GM23338 (cell line): Measurements from ENCODE around the gene GPNMB. TPM values are rescaled to one million over a fixed set of nuclear protein-coding genes. Genes with fewer than 3 reads are reported as not detected.

Experiments used
- ATAC-seq: fragments of 200-7000 bp; cut with Tn5 transposase; 3 replicates; pipeline ENCODE4 v1.9.1; 2020
- DNase-seq: peaks from one replicate; pipeline ENCODE4 v3.0.0-alpha.2; 2015; ENCODE audit warnings: low spot score
- H2AFZ ChIP-seq: fragments of 200-600 bp; sonication (generic); 2 replicates; pipeline ENCODE4 v1.8.0; 2016; ENCODE audit warnings: antibody characterized with exemption, mild to moderate bottlenecking, moderate library complexity
- H3F3A ChIP-seq: fragments of 200-600 bp; sonication (generic); replicated peaks from 2 replicates; pipeline ENCODE4 v1.8.0; 2017; ENCODE audit warnings: antibody characterized with exemption, mixed run types, low read depth
- H3K27ac ChIP-seq: fragments of 200-600 bp; sonication (generic); 2 replicates; pipeline ENCODE4 v1.6.1; 2016; ENCODE audit warnings: low read depth
- H3K27me3 ChIP-seq: fragments of 200-600 bp; sonication (generic); 2 replicates; pipeline ENCODE4 v1.8.0; 2016; ENCODE audit warnings: mild to moderate bottlenecking, mixed run types, moderate library complexity; ENCODE audit not compliant: insufficient read depth
- H3K36me3 ChIP-seq: fragments of 200-600 bp; sonication (generic); 2 replicates; pipeline ENCODE4 v1.8.0; 2016; ENCODE audit warnings: mild to moderate bottlenecking; ENCODE audit not compliant: insufficient read depth
- H3K4me1 ChIP-seq: fragments of 200-600 bp; sonication (generic); 2 replicates; pipeline ENCODE4 v1.8.0; 2016; ENCODE audit warnings: mild to moderate bottlenecking, moderate library complexity; ENCODE audit not compliant: insufficient read depth
- H3K4me2 ChIP-seq: fragments of 200-600 bp; sonication (generic); 2 replicates; pipeline ENCODE4 v1.7.1; 2017; ENCODE audit warnings: mixed run types
- H3K4me3 ChIP-seq: fragments of 200-600 bp; sonication (generic); 2 replicates; pipeline ENCODE4 v1.6.1; 2016; ENCODE audit warnings: mixed run types
- H3K79me2 ChIP-seq: fragments of 200-600 bp; sonication (generic); replicated peaks from 2 replicates; pipeline ENCODE4 v1.8.0; 2017; ENCODE audit warnings: mild to moderate bottlenecking; ENCODE audit not compliant: insufficient read depth
- H3K9me2 ChIP-seq: fragments of 200-600 bp; sonication (generic); 2 replicates; pipeline ENCODE4 v1.8.0; 2017; ENCODE audit not compliant: insufficient read depth
- H4K20me1 ChIP-seq: fragments of 200-600 bp; sonication (generic); replicated peaks from 2 replicates; pipeline ENCODE4 v1.8.0; 2017; ENCODE audit warnings: mild to moderate bottlenecking; ENCODE audit not compliant: insufficient read depth
- H3K27ac Mint-ChIP-seq: 2 replicates; pipeline ENCODE4 v1.8.0; 2020; ENCODE audit warnings: inconsistent platforms, mild to moderate bottlenecking, moderate library complexity, mixed read lengths
- H3K27me3 Mint-ChIP-seq: 3 replicates; pipeline ENCODE4 v1.8.0; 2022; ENCODE audit warnings: low read depth, mild to moderate bottlenecking, moderate library complexity, mixed read lengths, inconsistent platforms; ENCODE audit not compliant: insufficient read depth, poor library complexity
- H3K36me3 Mint-ChIP-seq: 3 replicates; pipeline ENCODE4 v1.8.0; 2021; ENCODE audit warnings: low read depth, mild to moderate bottlenecking, inconsistent platforms, moderate library complexity, mixed read lengths
- H3K4me1 Mint-ChIP-seq: 3 replicates; pipeline ENCODE4 v1.8.0; 2020; ENCODE audit warnings: mild to moderate bottlenecking, inconsistent platforms, mixed read lengths
- H3K4me3 Mint-ChIP-seq: 3 replicates; pipeline ENCODE4 v1.8.0; 2021; ENCODE audit warnings: moderate library complexity, mild to moderate bottlenecking, inconsistent platforms, mixed read lengths
- H3K9me3 Mint-ChIP-seq: 3 replicates; pipeline ENCODE4 v1.8.0; 2020; ENCODE audit warnings: moderate library complexity, mild to moderate bottlenecking, inconsistent platforms, mixed read lengths
- CREB1 ChIP-seq: fragments of 250-450 bp; sonication (Bioruptor Pico); IDR thresholded peaks from 2 replicates; pipeline ENCODE4 v1.5.0; 2020; ENCODE audit warnings: low read depth, mild to moderate bottlenecking, moderate library complexity
- EZH2 ChIP-seq: fragments of 200-600 bp; sonication (generic); IDR thresholded peaks from one replicate; pipeline ENCODE4 v1.8.0; 2017; ENCODE audit warnings: antibody characterized with exemption, mild to moderate bottlenecking, low read depth; ENCODE audit not compliant: unreplicated experiment
- EZH2phosphoT487 ChIP-seq: fragments of 200-600 bp; sonication (generic); IDR thresholded peaks from one replicate; pipeline ENCODE4 v1.8.1; 2018; ENCODE audit warnings: antibody characterized with exemption; ENCODE audit not compliant: unreplicated experiment
- JUNB ChIP-seq: IDR thresholded peaks from one replicate; pipeline ENCODE4 v1.6.1; 2016; ENCODE audit warnings: antibody characterized with exemption; ENCODE audit not compliant: unreplicated experiment
- NANOG ChIP-seq: IDR thresholded peaks from 2 replicates; pipeline ENCODE4 v1.6.1; 2016; ENCODE audit warnings: antibody characterized with exemption, borderline replicate concordance
- POLR2AphosphoS5 ChIP-seq: IDR thresholded peaks from 2 replicates; pipeline ENCODE4 v1.6.1; 2016; ENCODE audit warnings: antibody characterized with exemption, low read depth
- ZNF114 ChIP-seq: fragments of 250-450 bp; sonication (Bioruptor Pico); IDR thresholded peaks from 2 replicates; pipeline ENCODE4 v1.5.0; 2020; ENCODE audit warnings: mild to moderate bottlenecking, moderate library complexity
- polyA plus RNA-seq: library from polyadenylated mRNA; unstranded; fragments of >200 nt; fragmentation: Nextera tagmentation; extraction: Ambion mirVana; gene quantifications from 2 replicates; pipeline ENCODE4 v1.2.1, GENCODE V29; 2016
- total RNA-seq: library from RNA; depleted of rRNA; stranded (reverse); fragments of >200 nt; shearing (Covaris generic); gene quantifications from 2 replicates; pipeline ENCODE4 v1.2.3, GENCODE V29; 2014
- TF ChIP-seq, protein P1 (sequence below): fragments of 250-450 bp; sonication (Bioruptor Pico); IDR thresholded peaks from 2 replicates; pipeline ENCODE4 v1.5.0; 2020; ENCODE audit warnings: mild to moderate bottlenecking, moderate library complexity
- TF ChIP-seq, protein P2 (sequence below): IDR thresholded peaks from 2 replicates; pipeline ENCODE4 v1.6.1; 2016; ENCODE audit warnings: antibody characterized with exemption
- TF ChIP-seq, protein P3 (sequence below): IDR thresholded peaks from one replicate; pipeline ENCODE4 v1.6.1; 2018; ENCODE audit warnings: antibody characterized with exemption; ENCODE audit not compliant: unreplicated experiment

GPNMB gene
- total and polyA plus RNA-seq, 2 experiments from 2014 or later: 0.76 to 1.2 TPM

DNA sequence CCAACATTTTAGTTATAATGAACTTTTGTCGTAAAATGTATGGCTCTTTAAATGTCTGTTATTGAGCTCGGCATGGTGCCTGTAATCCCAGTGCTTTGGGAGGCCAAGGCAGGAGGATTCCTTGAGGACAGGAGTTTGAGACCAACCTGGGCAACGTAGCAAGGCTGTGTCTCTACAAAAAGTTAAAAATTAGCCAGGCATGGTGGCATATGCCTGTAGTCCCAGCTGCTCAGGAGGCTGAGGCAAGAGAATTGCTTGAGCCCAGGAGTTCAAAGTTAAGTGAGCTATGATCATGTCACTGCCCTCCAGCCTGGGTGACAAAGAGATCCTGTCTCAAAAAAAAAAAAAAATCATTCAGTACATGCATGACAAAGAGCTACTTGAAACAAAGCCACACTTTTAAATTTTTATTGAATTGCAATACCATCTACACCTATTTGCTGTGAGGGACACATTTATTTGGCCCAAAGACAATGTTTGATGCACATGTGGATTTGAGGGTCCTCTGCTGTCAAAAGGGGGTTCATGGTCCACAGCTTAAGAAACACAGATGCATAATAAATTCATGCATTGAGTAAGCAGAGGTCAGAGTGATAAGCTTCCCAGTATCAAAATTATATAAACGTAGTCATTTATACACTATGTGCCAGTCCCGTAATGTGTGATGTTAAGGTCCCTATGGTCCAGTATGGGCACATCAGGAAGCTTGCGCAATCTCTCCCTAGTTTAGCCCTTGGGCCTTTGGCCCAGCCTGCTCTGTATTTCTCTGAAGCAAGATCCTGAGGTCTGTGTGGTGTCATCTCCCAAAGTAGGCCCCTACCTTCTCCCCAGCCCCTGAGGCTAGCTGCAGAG is 48.2 kb downstream of the GPNMB start:
- no peak overlapping the region for H2AFZ ChIP-seq

DNA sequence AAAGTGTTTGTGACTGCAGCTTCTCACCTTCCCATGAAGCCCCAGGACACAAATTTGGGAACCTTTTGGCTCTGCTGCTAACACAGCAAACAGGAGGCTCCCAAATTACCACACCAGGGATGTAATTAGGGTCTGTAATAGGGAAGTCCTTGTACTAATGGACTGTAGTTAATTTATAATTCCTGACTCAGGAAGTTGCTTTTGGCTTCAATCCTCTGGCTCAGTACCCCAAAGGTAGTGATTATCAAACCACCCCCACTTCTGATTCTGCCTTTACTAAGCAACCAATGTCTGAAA is 48.8 kb downstream of the GPNMB start:
- no peaks in the 10 kb centered on the region for H3K27me3 ChIP-seq
- H3K36me3 Mint-ChIP-seq: no peaks in the 10 kb centered on the region; the same call in 2 of the 3 replicates
- H3F3A ChIP-seq: no peaks in the 10 kb centered on the region
- H3K4me1 Mint-ChIP-seq: peaks cover 20% of the 10 kb centered on the region; the same call in 2 of the 3 replicates
- no peak overlapping the region for H3K27ac Mint-ChIP-seq
- H4K20me1 ChIP-seq: peaks cover 7% of the 10 kb centered on the region; the same call in 1 of the 2 replicates
- no peak overlapping the region for H3K4me2 ChIP-seq
- no peak for DNase-seq
- no peaks in the 10 kb centered on the region for H3K9me3 Mint-ChIP-seq
- peaks cover 10% of the 10 kb centered on the region for H3K79me2 ChIP-seq
- peaks cover 7% of the 10 kb centered on the region for H3K27me3 Mint-ChIP-seq
- no peak overlapping the region for H3K27ac ChIP-seq
- H3K9me2 ChIP-seq: no peaks in the 10 kb centered on the region
- H3K4me3 Mint-ChIP-seq: no peak overlapping the region
- ATAC-seq: no peak
- H3K36me3 ChIP-seq: no peaks in the 10 kb centered on the region
- peaks cover 15% of the 10 kb centered on the region for H3K4me1 ChIP-seq
- no peak overlapping the region for H3K4me3 ChIP-seq
- no peak overlapping the region for H2AFZ ChIP-seq
- TF ChIP-seq, protein P1, sequence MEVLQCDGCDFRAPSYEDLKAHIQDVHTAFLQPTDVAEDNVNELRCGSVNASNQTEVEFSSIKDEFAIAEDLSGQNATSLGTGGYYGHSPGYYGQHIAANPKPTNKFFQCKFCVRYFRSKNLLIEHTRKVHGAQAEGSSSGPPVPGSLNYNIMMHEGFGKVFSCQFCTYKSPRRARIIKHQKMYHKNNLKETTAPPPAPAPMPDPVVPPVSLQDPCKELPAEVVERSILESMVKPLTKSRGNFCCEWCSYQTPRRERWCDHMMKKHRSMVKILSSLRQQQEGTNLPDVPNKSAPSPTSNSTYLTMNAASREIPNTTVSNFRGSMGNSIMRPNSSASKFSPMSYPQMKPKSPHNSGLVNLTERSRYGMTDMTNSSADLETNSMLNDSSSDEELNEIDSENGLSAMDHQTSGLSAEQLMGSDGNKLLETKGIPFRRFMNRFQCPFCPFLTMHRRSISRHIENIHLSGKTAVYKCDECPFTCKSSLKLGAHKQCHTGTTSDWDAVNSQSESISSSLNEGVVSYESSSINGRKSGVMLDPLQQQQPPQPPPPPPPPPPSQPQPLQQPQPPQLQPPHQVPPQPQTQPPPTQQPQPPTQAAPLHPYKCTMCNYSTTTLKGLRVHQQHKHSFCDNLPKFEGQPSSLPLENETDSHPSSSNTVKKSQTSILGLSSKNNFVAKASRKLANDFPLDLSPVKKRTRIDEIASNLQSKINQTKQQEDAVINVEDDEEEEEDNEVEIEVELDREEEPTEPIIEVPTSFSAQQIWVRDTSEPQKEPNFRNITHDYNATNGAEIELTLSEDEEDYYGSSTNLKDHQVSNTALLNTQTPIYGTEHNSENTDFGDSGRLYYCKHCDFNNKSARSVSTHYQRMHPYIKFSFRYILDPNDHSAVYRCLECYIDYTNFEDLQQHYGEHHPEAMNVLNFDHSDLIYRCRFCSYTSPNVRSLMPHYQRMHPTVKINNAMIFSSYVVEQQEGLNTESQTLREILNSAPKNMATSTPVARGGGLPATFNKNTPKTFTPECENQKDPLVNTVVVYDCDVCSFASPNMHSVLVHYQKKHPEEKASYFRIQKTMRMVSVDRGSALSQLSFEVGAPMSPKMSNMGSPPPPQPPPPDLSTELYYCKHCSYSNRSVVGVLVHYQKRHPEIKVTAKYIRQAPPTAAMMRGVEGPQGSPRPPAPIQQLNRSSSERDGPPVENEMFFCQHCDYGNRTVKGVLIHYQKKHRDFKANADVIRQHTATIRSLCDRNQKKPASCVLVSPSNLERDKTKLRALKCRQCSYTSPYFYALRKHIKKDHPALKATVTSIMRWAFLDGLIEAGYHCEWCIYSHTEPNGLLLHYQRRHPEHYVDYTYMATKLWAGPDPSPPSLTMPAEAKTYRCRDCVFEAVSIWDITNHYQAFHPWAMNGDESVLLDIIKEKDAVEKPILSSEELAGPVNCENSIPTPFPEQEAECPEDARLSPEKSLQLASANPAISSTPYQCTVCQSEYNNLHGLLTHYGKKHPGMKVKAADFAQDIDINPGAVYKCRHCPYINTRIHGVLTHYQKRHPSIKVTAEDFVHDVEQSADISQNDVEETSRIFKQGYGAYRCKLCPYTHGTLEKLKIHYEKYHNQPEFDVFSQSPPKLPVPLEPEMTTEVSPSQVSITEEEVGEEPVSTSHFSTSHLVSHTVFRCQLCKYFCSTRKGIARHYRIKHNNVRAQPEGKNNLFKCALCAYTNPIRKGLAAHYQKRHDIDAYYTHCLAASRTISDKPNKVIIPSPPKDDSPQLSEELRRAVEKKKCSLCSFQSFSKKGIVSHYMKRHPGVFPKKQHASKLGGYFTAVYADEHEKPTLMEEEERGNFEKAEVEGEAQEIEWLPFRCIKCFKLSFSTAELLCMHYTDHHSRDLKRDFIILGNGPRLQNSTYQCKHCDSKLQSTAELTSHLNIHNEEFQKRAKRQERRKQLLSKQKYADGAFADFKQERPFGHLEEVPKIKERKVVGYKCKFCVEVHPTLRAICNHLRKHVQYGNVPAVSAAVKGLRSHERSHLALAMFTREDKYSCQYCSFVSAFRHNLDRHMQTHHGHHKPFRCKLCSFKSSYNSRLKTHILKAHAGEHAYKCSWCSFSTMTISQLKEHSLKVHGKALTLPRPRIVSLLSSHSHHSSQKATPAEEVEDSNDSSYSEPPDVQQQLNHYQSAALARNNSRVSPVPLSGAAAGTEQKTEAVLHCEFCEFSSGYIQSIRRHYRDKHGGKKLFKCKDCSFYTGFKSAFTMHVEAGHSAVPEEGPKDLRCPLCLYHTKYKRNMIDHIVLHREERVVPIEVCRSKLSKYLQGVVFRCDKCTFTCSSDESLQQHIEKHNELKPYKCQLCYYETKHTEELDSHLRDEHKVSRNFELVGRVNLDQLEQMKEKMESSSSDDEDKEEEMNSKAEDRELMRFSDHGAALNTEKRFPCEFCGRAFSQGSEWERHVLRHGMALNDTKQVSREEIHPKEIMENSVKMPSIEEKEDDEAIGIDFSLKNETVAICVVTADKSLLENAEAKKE (CRISPR knock-in tag): no peak
- TF ChIP-seq POLR2AphosphoS5: no peak
- TF ChIP-seq, protein P2, sequence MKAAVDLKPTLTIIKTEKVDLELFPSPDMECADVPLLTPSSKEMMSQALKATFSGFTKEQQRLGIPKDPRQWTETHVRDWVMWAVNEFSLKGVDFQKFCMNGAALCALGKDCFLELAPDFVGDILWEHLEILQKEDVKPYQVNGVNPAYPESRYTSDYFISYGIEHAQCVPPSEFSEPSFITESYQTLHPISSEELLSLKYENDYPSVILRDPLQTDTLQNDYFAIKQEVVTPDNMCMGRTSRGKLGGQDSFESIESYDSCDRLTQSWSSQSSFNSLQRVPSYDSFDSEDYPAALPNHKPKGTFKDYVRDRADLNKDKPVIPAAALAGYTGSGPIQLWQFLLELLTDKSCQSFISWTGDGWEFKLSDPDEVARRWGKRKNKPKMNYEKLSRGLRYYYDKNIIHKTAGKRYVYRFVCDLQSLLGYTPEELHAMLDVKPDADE: no peak
- TF ChIP-seq, protein P3, sequence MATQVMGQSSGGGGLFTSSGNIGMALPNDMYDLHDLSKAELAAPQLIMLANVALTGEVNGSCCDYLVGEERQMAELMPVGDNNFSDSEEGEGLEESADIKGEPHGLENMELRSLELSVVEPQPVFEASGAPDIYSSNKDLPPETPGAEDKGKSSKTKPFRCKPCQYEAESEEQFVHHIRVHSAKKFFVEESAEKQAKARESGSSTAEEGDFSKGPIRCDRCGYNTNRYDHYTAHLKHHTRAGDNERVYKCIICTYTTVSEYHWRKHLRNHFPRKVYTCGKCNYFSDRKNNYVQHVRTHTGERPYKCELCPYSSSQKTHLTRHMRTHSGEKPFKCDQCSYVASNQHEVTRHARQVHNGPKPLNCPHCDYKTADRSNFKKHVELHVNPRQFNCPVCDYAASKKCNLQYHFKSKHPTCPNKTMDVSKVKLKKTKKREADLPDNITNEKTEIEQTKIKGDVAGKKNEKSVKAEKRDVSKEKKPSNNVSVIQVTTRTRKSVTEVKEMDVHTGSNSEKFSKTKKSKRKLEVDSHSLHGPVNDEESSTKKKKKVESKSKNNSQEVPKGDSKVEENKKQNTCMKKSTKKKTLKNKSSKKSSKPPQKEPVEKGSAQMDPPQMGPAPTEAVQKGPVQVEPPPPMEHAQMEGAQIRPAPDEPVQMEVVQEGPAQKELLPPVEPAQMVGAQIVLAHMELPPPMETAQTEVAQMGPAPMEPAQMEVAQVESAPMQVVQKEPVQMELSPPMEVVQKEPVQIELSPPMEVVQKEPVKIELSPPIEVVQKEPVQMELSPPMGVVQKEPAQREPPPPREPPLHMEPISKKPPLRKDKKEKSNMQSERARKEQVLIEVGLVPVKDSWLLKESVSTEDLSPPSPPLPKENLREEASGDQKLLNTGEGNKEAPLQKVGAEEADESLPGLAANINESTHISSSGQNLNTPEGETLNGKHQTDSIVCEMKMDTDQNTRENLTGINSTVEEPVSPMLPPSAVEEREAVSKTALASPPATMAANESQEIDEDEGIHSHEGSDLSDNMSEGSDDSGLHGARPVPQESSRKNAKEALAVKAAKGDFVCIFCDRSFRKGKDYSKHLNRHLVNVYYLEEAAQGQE: no peak
- no peak for TF ChIP-seq EZH2
- TF ChIP-seq JUNB: no peak
- no peak for TF ChIP-seq CREB1 (CRISPR knock-in tag)
- TF ChIP-seq NANOG: no peak
- TF ChIP-seq ZNF114: no peak
- TF ChIP-seq EZH2phosphoT487: no peak

More for the DNA sequence above, 48.2 kb downstream of the GPNMB start:
- Mint-ChIP-seq H3K36me3 (no peaks in the 10 kb centered on the region; the same call in 2 of the 3 replicates), H3K27ac (no peak overlapping the region), H3K4me1 (peaks cover 16% of the 10 kb centered on the region; the same call in 2 of the 3 replicates), H3K27me3 (peaks cover 7% of the 10 kb centered on the region), H3K9me3 (no peaks in the 10 kb centered on the region), H3K4me3 (no peak overlapping the region)
- Histone ChIP-seq H3F3A (no peaks in the 10 kb centered on the region), H3K4me1 (peaks cover 11% of the 10 kb centered on the region; the same call in 1 of the 2 replicates), H3K9me2 (no peaks in the 10 kb centered on the region), H3K36me3 (no peaks in the 10 kb centered on the region), H3K79me2 (peaks cover 4% of the 10 kb centered on the region), H3K27ac (no peak overlapping the region), H3K27me3 (no peaks in the 10 kb centered on the region), H4K20me1 (peaks cover 2% of the 10 kb centered on the region; the same call in 1 of the 2 replicates), H3K4me2 (no peak overlapping the region), H3K4me3 (no peak overlapping the region)
- DNase-seq: no peak
- ATAC-seq: no peak
- no peak for TF ChIP-seq JUNB
- no peak for TF ChIP-seq EZH2
- no peak for TF ChIP-seq POLR2AphosphoS5
